Measurements from ENCODE around the gene ARNT2.

DNA sequence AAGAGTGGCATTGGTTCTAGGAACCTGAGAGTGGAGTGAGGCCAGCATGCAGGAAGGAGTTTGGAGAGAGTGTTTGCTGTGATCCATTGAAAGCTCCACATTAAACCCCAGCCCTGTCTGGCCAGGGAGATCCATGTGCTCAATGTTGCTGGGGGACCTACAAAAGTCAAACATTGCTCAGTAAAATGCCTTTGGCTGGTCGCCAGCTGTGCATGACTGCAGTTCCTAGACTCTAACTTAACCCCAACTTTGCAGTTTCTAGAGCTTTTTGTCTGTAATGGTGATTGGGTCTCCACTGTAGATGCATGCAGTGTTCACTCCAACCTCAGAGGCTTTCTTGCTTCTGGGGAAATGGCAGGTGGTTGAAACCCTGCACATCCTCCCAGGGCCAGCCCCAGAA is 191.2 kb downstream of the ARNT2 start:
- TF ChIP-seq CTCF (IDR thresholded peaks at IDR 0.05) (no peak), POLR2A (IDR thresholded peaks at IDR 0.05) (no peak)
